NCI-H1436 (cell line): Measurements from ENCODE around the gene CD36.

Source experiments
- DNase-seq: peaks from one replicate; lab custom pipeline; 2025; lab: John Stamatoyannopoulos, UW

CD36 gene

GRCh38 chr7:80624763-80625162 is 13.7 kb upstream of the CD36 start:
- DNase-seq, result no peak

GRCh38 chr7:80629023-80629422 is 9.4 kb upstream of the CD36 start:
- no peak for DNase-seq

GRCh38 chr7:80630608-80631405 is 7.6 kb upstream of the CD36 start:
- DNase-seq, result peak; percentile 39

- DNase-seq, result no peak
Measured at GRCh38 chr7:80631421-80631820, 7.0 kb upstream of the CD36 start.

GRCh38 chr7:80632139-80632538 is 6.3 kb upstream of the CD36 start:
- DNase-seq, result no peak

- DNase-seq, result no peak
Measured at GRCh38 chr7:80632819-80633218, 5.6 kb upstream of the CD36 start.

DNA sequence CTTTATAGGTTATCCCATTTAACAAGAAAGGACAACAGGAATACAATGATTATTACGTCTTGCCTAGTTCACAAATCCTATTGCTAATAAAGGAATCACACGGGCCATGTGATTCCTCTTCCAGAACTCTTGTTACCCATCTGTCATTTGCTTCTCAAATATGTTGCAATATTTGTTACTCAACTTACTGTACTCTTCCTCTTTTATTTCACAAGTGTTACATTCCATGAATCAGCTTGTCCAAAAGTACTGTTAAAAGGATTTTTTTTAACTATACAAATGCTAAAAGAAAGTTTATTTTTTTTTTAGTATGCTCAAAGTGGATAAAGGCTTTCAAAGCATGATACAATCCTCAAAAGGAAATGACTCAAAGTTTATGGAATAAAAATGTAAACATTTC is 3.9 kb upstream of the CD36 start:
- no peak for DNase-seq

DNA sequence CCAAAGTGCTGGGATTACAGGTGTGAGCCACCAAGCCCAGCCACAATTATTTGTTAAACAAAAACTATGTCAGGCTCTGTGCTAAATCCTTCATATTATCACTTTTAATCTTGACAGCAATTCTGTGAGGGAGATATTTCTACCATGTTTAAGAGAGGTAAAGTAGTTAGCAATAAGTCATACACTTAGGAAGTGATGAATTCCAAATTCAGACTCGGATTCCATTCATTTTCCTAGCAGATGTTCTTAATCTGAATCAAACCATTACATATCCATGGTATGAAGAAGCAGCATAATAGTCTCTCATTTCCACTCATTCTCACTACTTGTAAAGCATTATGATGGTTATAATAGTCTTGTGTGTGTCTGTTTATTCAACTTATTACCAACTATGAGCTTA is 2.9 kb upstream of the CD36 start:
- no peak for DNase-seq

GRCh38 chr7:80635998-80636397 is 2.4 kb upstream of the CD36 start:
- peak; percentile 26 for DNase-seq

DNA sequence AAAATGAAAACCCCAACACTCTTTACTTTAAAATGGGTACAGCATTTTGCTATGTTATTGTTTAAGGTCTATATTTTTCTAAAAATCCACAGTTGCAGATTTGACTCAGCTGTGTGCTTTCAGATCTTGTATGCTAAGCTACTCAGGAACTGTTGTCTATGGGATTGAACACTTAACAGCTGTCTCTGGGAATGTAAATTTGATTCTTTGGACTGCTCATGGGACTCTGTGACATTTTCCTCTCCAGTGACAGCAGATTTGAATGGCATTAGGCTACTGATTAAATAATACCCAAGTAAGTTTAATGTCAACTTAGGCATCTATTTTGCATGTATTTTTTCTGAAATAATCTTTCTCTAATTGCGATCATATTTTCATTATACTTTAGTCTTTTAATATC is 1.7 kb upstream of the CD36 start:
- no peak for DNase-seq

DNA sequence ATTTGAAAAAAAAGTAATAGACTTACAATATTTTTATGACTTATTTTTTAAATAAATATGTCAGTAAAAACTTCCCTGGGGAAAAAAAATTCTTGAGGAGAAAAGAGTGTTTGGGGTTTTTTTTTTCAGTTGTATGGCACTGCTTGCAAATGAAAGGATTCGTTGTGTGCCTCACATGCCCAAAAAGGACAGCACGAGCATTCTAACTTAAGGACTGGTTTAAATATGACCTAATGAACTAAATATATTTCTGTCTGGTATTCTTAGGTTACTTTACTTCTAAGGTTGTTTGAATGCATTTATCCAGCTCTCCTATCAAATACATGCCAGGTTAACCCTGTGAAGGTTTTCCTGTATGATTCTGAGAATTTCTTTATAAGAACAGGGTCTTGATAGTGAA is 988 bp upstream of the CD36 start:
- DNase-seq, result no peak

DNA sequence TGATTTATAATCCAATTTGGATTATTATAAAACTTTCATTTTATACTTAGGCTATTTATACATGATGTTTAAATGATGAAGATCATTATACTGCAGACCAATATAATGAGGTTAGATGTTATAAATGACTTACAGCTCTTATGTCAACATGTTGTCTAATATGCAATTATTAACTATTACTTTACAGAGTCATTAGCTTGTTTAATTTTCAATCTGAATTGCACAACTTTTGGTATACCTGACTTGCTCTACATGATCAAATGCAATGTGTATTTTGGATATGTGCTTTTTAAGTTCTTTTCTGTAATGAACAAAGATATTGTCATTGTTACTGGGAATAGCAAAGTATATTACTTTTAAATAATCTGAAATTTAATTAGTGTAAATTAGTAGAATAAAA is 569 bp downstream of the CD36 start:
- no peak for DNase-seq

- no peak for DNase-seq
Measured at GRCh38 chr7:80640846-80641245, 2.4 kb downstream of the CD36 start.

DNA sequence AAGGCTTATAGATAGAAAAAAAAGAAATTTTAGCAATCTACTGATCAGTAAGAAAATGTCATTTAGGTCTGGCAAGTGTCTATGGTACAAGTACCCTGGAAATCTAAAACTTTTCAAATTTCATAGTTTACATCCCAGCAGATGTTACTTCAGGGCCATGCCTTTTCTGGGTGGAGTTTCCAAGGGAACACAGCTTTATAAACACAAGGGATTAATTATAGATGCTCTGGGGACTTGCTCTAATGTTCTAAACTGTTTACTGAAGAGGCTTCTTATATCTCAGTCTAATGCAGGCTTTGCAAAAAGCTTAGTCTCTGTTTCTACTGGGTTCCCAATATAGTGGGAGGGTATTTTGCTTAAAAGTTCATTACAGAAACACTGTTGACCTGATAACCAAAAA is 3.1 kb downstream of the CD36 start:
- DNase-seq, result peak; percentile 47

DNA sequence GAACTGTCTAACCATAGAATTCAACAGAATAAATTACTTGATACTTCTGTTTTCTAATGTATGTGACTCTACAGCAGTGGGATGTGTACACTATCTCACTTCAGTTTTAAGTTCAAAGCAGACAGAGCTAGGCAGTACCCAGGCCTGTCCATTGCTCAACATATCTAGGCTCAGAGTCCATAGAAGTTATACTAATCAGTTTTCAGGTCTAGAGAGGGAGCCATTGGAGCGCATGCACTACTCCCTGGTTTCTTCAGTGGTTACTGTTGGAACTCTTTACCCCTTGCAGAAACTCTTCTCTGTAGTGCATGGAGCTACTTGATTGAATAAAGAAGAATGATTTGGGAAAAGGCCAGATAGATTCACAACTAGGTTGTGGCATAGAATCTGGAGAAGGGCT is 4.4 kb downstream of the CD36 start:
- no peak for DNase-seq

DNA sequence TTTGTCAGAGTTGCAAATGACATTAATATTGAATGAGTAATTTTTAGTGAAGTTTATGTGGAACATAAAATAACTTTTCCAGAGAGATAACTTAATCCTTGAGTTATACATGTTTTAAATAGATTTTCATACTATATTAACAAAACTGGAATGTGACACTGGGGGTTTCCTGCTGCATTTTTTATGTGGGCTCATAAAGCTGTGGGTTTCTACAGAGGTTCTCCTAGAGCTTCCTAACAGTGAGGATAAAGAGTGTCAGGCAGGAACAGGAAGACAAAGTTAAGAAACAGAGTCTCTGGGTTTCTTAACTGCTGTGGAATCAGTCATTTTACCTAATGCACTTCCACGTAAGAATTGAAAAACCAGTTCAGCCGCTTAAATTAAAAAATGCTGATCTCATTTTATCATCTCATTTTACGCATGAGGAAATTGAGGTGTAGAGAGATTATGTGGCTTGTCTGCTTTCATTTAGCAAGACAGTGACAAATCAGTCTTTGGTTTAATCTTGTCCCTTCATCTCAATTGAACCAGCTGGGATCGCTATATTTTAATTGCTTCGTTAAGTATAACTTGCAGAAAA is 5.0 kb downstream of the CD36 start:
- DNase-seq, result no peak

DNA sequence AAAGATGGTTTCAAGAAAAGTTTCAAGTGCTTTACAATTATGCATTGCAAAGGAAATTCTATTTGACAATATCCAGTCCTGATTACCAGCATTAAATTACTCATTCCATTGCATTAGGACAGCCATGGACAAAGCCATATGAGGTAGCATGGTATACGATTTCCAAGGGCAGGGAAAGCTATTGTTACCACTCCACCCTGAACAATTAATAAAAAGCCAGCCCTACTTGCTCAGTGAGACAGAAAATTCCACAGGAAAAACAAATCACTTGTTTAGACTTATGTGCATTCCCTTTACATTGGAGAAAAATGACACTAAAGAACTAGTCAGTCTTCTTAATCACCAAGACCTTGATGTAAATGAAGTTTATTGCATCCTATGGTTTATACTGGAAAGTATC is 5.6 kb downstream of the CD36 start:
- DNase-seq, result no peak

DNA sequence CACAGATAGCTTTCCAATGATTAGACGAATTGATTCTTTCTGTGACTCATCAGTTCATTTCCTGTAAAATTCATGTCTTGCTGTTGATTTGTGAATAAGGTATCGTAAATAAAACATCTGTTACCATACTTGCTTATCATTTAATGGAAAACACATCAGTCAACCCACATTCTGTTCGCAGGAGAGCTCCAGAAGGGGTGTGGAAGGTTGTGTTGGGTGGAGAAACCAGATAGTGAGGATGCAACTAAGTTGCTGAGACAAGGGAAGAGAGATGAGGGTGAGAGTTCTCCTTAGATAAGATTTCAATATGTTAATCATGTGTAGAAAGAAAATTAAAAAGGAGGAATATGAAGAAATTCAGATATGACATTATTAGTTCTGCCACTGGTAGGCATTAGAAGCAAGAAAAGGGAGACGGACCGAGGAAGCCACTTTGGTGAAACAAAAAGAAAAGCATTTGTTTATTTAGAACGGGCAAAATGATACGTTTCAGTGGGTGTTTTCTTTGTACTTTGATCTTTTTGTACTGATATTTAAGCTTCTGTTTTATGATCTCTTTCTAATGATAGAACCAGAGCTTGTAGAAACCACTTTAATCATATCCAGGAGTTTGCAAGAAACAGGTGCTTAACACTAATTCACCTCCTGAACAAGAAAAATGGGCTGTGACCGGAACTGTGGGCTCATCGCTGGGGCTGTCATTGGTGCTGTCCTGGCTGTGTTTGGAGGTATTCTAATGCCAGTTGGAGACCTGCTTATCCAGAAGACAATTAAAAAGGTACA is 7.8 kb downstream of the CD36 start:
- DNase-seq, result no peak

DNA sequence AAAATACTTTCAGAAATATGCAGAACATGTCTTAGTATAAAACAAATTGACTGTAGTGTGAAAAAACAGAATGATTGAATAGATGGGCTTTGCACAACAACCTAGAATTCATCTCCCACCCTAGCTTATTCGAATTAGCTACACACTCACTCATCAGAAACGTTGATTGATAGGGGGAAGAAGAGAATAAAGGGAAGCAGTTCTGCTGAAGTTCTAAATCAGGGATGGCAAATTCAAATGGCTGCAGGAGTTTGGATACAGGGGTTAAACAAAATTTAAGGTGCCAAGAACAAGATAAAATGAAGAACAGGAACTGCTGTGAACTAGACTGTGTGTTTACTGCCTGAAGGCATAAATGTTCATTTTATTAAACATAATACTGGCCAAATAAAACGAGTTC is 9.0 kb downstream of the CD36 start:
- no peak for DNase-seq

GRCh38 chr7:80648031-80648600 is 9.7 kb downstream of the CD36 start:
- no peak for DNase-seq

GRCh38 chr7:80649011-80649410 is 10.6 kb downstream of the CD36 start:
- no peak for DNase-seq

DNA sequence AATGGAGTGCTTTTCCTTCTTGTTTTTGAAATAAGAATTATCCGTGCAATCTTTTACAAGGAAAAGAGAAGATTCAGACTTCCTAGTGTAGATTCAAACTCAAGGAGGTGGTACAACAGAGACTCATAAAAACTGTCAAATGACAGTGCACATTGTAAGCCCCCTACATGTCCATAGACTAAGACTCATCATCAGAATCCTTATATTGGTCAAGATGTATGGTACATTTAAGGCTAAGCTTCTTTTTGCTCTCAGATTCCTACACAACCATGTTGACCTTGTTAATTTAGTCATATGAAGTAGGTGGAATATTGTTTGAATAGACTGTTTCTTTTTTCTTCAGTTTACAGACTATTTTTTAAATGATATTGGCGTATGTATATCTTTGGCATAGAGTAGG is 11.6 kb downstream of the CD36 start:
- no peak for DNase-seq

DNA sequence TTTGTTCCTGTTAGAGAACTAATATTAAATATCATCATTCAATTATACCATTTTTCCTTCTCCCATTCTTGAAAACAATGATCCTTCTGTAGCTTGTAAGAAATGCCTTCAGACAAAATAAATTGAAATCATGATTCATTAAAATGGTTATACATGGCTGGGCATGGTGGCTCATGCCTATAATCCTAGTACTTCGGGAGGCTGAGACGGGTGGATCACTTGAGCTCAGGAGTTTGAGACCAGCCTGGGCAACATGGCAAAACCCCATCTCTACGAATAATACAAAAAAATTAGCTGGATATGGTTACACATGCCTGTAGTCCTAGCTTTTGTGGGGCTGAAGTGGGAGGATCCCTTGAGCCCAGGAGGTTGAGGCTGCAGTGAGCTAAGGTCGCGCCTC is 13.0 kb downstream of the CD36 start:
- no peak for DNase-seq
